Activated T-cell treated with anti-CD3 and anti-CD28 coated beads for 48 hours (primary cell): ENCODE measurements around the gene ZNF70.

Experiments
- DNase-seq: peaks from one replicate; pipeline ENCODE4 v3.0.0-alpha.2; 2020; ENCODE audit warnings: low read depth

ZNF70 gene

DNA sequence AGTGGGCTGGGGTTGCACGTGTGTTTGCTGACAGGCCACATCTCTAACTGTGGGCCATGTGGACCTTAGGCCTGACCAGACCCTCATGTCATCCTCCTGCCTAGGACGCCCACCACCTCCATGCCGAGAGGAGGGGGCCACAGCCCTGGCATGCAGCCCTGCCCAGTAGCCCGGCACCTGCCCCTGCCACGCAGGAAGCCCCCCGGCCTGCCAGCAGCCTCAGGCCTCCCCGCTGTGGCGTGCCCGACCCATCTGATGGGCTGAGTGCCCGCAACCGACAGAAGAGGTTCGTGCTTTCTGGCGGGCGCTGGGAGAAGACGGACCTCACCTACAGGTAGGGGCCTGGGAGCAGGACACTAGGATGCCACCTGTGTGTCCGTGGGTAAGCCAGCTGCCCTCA lies 28.2 kb upstream of the ZNF70 start:
- no peak for DNase-seq

GRCh38 chr22:23778577-23778900 lies 27.6 kb upstream of the ZNF70 start:
- no peak for DNase-seq

DNA sequence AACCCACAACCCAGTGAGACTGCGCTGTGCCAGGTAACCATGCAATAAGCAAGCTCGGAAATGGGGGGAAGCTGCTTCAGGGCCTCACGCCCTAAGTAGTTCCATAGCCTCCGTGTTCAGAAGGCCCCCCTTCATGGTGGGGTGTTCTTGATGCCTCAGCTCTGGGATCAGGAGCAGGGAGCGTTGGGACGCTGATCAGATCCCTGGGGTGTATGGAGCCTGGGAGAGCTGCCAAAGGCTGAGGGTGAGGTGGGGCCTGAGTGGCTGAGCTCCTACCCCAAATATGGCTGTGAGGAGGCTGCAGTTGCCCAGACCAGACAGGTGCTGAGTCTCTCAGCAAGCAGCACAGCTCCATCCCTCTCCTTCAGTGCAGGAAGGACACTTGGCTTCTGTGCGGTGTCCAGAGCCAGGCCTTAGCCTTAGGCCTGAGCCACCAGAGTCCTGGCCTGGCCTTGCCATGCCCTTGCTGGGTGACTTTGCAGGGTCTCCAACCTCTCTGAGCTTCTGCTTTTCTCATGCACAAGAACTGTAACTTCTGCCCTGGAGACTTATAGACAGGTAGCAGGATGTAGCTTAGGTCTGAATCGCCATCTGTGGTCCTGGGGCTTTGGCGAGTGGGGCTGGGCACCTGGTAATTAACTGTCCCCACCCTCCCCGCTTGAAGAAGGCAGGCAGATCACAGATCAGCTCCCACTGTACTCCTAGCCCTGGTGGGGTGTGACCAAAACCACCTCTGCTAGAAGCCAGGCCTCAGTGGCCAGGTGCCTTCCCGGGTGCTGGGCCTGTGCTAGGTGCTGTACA lies 27.1 kb upstream of the ZNF70 start:
- DNase-seq = no peak

DNA sequence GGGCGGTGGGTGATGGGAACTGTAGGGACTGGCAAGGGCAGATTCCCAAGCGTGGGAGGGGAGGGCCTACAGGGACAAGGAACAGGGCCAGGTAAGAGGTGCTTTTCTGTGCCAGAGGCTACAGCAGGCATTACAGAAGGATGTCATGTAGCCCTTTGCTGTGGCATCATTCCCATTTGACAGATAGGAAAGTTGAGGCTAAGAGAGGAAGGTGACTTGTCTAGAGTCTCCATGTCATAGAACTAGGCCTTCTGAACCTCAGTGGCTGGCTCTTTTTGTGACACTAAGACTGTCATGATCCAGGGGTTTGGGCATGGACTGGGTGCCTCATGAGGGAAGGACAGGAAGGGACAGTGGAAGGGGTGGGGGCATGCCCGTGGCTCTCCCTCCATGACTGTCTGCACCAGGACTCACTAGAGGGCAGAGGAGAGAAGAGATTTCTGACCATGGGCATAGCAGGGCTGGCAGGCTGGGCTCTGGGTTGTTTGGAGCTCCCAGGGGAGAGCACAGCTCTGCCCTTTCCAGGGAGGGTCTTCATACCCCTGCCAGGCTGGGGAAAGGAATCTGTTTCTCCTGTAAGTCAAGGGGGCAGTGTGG lies 25.0 kb upstream of the ZNF70 start:
- DNase-seq = no peak

DNA sequence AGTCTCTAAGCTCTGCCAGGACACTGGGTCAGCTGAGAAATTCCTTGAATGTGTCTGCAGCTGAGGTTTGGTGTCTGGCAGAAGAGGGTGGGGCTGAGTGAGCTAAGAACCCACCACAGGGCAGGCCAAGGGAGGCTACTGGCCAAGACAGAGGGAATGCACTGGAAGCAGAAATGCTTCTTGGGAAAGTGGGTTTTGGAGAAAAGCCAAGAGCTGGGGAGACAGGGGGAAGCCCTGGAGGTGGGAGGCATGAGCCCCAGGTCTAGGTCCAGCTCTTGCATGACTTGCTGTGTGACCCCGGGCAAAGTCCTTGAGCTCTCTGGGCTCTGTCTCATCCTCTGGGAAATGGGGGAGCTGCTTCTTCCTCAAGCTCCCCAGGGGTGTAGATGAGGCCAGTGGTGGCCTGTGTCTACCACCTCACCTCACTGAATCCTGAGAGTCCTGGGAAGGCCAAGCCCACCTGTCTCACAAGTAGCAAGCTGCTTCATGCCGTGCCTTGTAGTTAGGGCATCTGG lies 24.1 kb upstream of the ZNF70 start:
- no peak for DNase-seq

GRCh38 chr22:23774114-23774921 lies 23.4 kb upstream of the ZNF70 start:
- no peak for DNase-seq

GRCh38 chr22:23773483-23774113 lies 22.7 kb upstream of the ZNF70 start:
- no peak for DNase-seq

DNA sequence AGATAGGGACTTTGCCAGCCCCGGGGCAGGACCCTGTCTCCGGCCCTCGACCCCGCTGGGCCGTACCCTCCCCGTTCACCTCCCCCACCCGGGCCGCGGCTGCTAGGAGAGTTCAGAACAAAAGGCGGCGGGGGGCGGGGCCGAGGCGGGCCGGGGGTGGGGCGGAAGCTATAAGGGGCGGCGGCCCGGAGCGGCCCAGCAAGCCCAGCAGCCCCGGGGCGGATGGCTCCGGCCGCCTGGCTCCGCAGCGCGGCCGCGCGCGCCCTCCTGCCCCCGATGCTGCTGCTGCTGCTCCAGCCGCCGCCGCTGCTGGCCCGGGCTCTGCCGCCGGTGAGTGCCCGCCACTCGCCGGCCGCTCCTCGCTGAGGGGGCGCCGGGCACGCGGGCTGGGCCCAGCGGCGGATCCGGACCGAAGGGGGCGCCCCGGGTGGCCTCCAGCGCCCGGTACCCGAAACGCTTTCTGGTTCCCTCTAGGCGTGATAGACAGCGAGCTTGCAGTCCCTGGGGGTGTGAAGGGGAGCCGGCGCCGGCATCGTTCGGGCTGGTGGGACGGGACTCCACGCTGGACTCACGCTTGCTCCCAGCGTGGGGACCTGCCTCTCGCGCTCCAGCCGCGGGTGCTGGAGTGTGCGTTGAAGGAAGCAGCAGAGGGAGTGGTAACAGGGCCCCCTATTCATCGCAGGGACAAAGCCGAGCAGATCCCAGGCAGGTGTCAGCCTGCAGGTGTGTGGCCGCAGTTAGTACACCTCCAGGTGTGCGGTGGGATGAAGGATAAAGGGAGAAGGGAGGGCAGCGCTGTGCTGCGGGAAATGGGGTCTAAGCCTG lies 21.9 kb upstream of the ZNF70 start, which contains the start of gene MMP11:
MMP11 (plus strand) TSS at position 201 of the 825 bp plus-strand sequence; CDS start at position 223, 22 bp downstream.
- peak; percentile 38 for DNase-seq

DNA sequence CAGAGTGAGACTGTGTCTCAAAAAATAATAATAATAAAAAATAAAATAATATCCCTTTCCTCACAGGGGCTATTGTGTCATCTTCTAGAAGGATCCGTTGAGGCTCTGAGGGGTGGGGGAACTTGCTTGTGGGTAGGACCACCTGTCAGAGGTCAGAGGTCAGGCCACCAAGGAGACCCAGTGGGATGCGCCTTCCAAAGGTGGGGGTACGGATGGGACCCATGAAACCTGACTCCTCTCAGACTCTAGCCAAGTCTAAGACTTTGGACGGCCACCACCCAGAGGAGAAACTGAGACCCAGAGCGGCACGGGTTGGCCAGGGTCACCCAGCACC lies 21.4 kb upstream of the ZNF70 start:
- no peak for DNase-seq

GRCh38 chr22:23769321-23769965 lies 18.5 kb upstream of the ZNF70 start:
- DNase-seq = no peak

GRCh38 chr22:23767673-23768548 lies 17.0 kb upstream of the ZNF70 start, which contains the start of gene CHCHD10:
Gene CHCHD10, minus strand, starts transcription at chr22:23767972. Its CDS starts 98 bp downstream, at chr22:23767874.
- peak; percentile 81 for DNase-seq

DNA sequence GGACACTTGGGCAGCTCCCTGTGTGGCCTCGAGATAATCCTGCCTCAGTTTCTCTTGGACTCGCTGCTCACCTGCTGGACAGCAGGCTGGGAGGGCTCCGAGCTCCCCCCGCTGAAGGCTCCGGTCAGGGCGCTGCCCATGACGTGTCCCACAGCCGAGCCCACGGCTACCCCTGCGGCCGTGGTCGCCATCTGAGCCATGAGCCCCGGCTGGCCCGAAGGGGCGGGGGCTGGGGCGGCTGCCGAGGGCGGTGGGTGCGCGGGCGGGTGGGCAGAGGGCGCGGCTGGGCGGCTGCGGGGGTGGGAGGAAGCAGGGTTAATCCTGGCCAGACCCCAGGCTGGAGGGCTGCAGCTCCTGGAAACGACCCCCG lies 16.4 kb upstream of the ZNF70 start:
- DNase-seq = no peak

DNA sequence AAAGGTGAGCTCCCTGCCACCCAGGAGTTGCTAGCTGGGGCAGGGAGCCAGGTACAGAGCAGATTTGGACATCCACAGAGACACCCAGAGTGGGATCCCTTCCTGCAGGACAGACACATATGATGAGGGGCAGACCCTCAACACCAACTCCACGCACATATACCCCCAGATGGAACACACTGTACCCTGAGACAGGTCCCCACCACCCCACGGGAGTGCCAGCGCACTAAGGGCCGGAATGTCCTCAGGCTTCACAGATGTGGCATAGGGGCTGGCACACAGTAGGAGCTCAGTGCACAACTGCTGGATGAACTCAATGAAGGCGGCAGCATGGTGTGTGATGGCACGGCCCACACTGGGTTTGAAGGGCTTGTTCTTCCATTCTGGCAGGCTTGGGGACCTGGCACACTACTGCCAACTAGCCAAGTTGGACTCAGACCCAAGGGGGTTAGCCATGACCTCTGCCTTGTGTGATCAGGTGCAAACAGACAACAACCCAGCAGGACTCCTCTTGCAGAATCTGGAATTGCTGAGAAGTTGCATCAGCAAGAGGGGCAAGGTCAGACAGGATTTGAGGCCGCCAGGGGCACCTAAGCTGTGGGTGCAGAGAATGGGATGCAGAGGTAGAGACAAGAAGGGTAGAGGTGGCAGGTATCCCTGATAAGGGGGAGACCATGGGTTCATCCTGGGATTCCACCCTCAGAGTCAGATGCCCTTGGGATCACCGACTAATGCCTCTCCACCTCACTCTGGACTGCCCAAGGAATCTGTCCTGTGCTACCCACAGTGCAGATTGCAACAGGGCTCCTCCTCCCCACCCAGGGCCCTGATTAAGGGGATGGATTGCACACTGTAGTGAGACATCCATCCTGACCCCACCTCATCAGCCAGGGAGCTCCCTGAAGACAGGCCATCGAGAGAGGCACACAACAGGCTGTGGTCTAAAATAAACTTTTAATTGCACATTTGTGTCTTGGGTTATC lies 14.3 kb upstream of the ZNF70 start:
- DNase-seq = no peak

DNA sequence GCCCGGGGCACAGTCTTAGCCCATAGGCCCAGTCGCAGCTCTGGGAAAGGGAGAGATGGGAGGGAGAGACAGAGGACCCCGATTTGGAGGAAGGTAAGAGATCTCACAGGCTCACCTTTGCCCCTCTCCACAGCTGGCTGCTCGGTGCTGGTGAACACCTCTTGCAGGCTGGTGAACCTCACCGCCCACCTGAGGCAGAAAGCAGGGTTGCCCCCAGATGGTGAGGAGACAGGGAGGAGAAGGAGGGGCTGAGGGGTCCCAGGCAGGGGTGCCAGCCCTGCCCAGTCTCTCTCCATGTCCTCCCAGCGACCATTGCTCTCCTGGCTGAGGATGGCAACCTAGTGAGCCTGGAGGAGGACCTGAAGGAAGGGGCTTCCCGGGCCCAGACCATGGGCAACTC lies 13.0 kb upstream of the ZNF70 start:
- no peak for DNase-seq

- peak; percentile 56 for DNase-seq
Measured at GRCh38 chr22:23763579-23763945, 12.7 kb upstream of the ZNF70 start.

GRCh38 chr22:23762842-23763578 lies 12.1 kb upstream of the ZNF70 start, which contains the start of gene C22orf15:
Gene C22orf15, plus strand, starts transcription at chr22:23762990. Its CDS starts 317 bp downstream, at chr22:23763307.
- no peak for DNase-seq

GRCh38 chr22:23760056-23760455 lies 9.1 kb upstream of the ZNF70 start:
- no peak for DNase-seq

- no peak for DNase-seq
Measured at GRCh38 chr22:23759566-23759965, 8.7 kb upstream of the ZNF70 start.
